Coronary artery (tissue), 2 donors: ENCODE measurements around the gene IL19.

Source experiments
- DNase-seq: peaks from one replicate; pipeline ENCODE4 v3.0.0-alpha.2; 2017; ENCODE audit warnings: low spot score
- H3K27ac ChIP-seq, 2 donors: fragments of 200-600 bp; sonication (generic); one replicate each; pipeline ENCODE4 v1.5.1; 2016 to 2019
- H3K4me3 ChIP-seq: fragments of 200-600 bp; sonication (generic); 2 replicates; pipeline ENCODE4 v1.5.1; 2016; ENCODE audit warnings: mild to moderate bottlenecking, moderate library complexity
- CTCF ChIP-seq: fragments of 200-600 bp; sonication (generic); IDR thresholded peaks from one replicate; pipeline ENCODE4 v1.5.1; 2019; ENCODE audit warnings: antibody characterized with exemption

IL19 gene

GRCh38 chr1:206735553-206736031 is 35.0 kb upstream of the IL19 start:
- no peak for DNase-seq
- no peak for TF ChIP-seq CTCF
- Histone ChIP-seq H3K4me3 (no peak overlapping the region), H3K27ac (no peak overlapping the region)

GRCh38 chr1:206736878-206737728 is 33.5 kb upstream of the IL19 start:
- no peak for TF ChIP-seq CTCF
- DNase-seq: no peak
- Histone ChIP-seq H3K4me3 (no peak overlapping the region), H3K27ac (peak overlapping the region in 1 of 2 donors; percentile 6)

- no peak overlapping the region for H3K4me3 ChIP-seq
- TF ChIP-seq CTCF: no peak
- no peak for DNase-seq
- H3K27ac ChIP-seq: peak overlapping the region in 1 of 2 donors; percentile 6
These were observed 32.8 kb upstream of the IL19 start for GRCh38 chr1:206737729-206738201.

- TF ChIP-seq CTCF: no peak
- DNase-seq: no peak
- Histone ChIP-seq H3K4me3 (no peak overlapping the region), H3K27ac (no peak overlapping the region)
These were observed 31.9 kb upstream of the IL19 start for GRCh38 chr1:206738370-206739366.

GRCh38 chr1:206739411-206740076 is 31.0 kb upstream of the IL19 start:
- no peak for TF ChIP-seq CTCF
- DNase-seq: no peak
- no peak overlapping the region for H3K27ac ChIP-seq
- no peak overlapping the region for H3K4me3 ChIP-seq

GRCh38 chr1:206741142-206741701 is 29.4 kb upstream of the IL19 start:
- DNase-seq: no peak
- H3K4me3 ChIP-seq: no peak overlapping the region
- H3K27ac ChIP-seq: no peak overlapping the region
- no peak for TF ChIP-seq CTCF
